OCI-LY3 (cell line): ENCODE results near the gene FAM76B.

ENCODE experiments used
- EZH2phosphoT487 ChIP-seq: fragments of 200-600 bp; shearing (Covaris generic); IDR thresholded peaks from 2 replicates; pipeline ENCODE4 v1.6.1; 2018; ENCODE audit warnings: antibody characterized with exemption, mixed run types, low read depth
- TF ChIP-seq, protein P1 (sequence below): fragments of 200-600, 300-600 bp; sonication (generic); IDR thresholded peaks from 2 replicates; pipeline ENCODE4 v1.5.1; 2014; ENCODE audit warnings: antibody characterized with exemption, low read length, low read depth

DNA sequence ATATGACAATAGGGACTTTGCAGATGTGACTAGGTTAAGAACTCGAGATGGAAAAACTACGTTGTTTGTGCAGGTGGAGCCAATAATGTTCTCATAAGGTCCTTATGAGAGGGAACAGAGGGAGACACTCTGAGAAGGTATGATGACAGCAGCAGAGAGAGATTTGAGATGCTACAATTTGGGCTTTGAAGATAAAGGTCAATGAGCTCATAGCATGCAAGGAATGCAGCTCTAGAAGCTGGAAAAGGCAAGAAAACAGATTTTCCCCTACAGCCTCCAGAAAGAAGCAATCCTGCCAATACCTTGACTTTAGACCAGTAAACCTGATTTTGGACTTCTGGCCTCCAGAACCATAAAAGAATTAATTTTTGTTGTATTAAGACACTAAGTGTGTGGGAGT lies 21.1 kb downstream of the FAM76B start:
- TF ChIP-seq, protein P1, sequence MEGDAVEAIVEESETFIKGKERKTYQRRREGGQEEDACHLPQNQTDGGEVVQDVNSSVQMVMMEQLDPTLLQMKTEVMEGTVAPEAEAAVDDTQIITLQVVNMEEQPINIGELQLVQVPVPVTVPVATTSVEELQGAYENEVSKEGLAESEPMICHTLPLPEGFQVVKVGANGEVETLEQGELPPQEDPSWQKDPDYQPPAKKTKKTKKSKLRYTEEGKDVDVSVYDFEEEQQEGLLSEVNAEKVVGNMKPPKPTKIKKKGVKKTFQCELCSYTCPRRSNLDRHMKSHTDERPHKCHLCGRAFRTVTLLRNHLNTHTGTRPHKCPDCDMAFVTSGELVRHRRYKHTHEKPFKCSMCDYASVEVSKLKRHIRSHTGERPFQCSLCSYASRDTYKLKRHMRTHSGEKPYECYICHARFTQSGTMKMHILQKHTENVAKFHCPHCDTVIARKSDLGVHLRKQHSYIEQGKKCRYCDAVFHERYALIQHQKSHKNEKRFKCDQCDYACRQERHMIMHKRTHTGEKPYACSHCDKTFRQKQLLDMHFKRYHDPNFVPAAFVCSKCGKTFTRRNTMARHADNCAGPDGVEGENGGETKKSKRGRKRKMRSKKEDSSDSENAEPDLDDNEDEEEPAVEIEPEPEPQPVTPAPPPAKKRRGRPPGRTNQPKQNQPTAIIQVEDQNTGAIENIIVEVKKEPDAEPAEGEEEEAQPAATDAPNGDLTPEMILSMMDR = no peak
- no peak for TF ChIP-seq EZH2phosphoT487
